Natural killer cell (primary cell): Measurements from ENCODE around the gene FREM1. TPM values are rescaled to one million over a fixed set of nuclear protein-coding genes. Genes with fewer than 3 reads are reported as not detected.

Source experiments
- ATAC-seq, 3 donors: fragments of 150-1000 bp in 2 of 3; fragments of 200-7000 bp in 1 of 3; cut with Tn5 transposase; 1 replicate in 1 of 3; 2 replicates in 2 of 3; pipeline ENCODE4 v1.10.0; 2021; ENCODE audit warnings: mild to moderate bottlenecking in 2 of 3, moderate library complexity in 2 of 3
- DNase-seq, 2 donors: peaks; one replicate each; pipeline versions ENCODE4 v3.0.0 to v3.0.0-alpha.2; 2013 to 2021; ENCODE audit warnings: mixed read lengths in 1 of 2
- H3K27ac ChIP-seq: one replicate; pipeline ENCODE4 v1.5.1; 2013; ENCODE audit warnings: mild to moderate bottlenecking, low read length
- H3K27me3 ChIP-seq: one replicate; pipeline ENCODE4 v1.6.1; 2013; ENCODE audit warnings: low read length; ENCODE audit not compliant: control insufficient read depth, insufficient read depth
- H3K36me3 ChIP-seq: one replicate; pipeline ENCODE4 v1.6.1; 2013; ENCODE audit warnings: low read length; ENCODE audit not compliant: control insufficient read depth, insufficient read depth
- H3K4me1 ChIP-seq: one replicate; pipeline ENCODE4 v1.6.1; 2013; ENCODE audit warnings: low read length; ENCODE audit not compliant: control insufficient read depth, insufficient read depth
- H3K4me3 ChIP-seq: one replicate; pipeline ENCODE4 v1.5.1; 2013; ENCODE audit warnings: low read length
- H3K9me3 ChIP-seq: one replicate; pipeline ENCODE4 v1.6.1; 2013; ENCODE audit warnings: low read length; ENCODE audit not compliant: control insufficient read depth, insufficient read depth
- H3K27ac Mint-ChIP-seq, 2 donors: one replicate each; pipeline ENCODE4 v1.8.0; 2022; ENCODE audit warnings: mild to moderate bottlenecking in 2 of 2, mixed read lengths in 2 of 2, moderate library complexity in 1 of 2
- H3K27me3 Mint-ChIP-seq, 2 donors: one replicate each; pipeline ENCODE4 v1.8.0; 2022; ENCODE audit warnings: low read depth in 2 of 2, mixed read lengths in 2 of 2
- H3K36me3 Mint-ChIP-seq: one replicate; pipeline ENCODE4 v1.8.0; 2022; ENCODE audit warnings: mixed read lengths
- H3K4me1 Mint-ChIP-seq, 2 donors: one replicate each; pipeline ENCODE4 v1.8.0; 2022; ENCODE audit warnings: mixed read lengths in 2 of 2
- H3K4me3 Mint-ChIP-seq: one replicate; pipeline ENCODE4 v1.8.0; 2022; ENCODE audit warnings: mild to moderate bottlenecking, moderate library complexity, mixed read lengths
- H3K9me3 Mint-ChIP-seq, 2 donors: one replicate each; pipeline ENCODE4 v1.8.0; 2022; ENCODE audit warnings: mixed read lengths in 2 of 2
- CTCF ChIP-seq: fragments of 200-600 bp; IDR thresholded peaks from one replicate; pipeline ENCODE4 v1.8.0; 2022; ENCODE audit warnings: antibody characterized with exemption
- WGBS: methylation state at CpG from one replicate; pipeline ENCODE4 v1.1.7; 2013; ENCODE audit warnings: missing lambda C conversion rate; ENCODE audit not compliant: insufficient coverage; 5-methylcytosine and 5-hydroxymethylcytosine counted together
- intact Hi-C: fragments of 100-400 bp; cut with micrococcal nuclease; formaldehyde crosslinking; loops from one replicate; pipeline ENCODE4 v1.14.2; 2022
- total RNA-seq, 4 donors: library from RNA; stranded (reverse); fragments of 120-200 nt in 1 of 4; gene quantifications; one replicate each; pipeline versions ENCODE4 v1.2.3 to v1.2.4, GENCODE V29; 2013 to 2022

Gene FREM1
- total RNA-seq, 3 donors from 2014 or later (not counting 1 experiment from before 2014, with no cell fraction given) = 0.05 TPM; not detected in 2

DNA sequence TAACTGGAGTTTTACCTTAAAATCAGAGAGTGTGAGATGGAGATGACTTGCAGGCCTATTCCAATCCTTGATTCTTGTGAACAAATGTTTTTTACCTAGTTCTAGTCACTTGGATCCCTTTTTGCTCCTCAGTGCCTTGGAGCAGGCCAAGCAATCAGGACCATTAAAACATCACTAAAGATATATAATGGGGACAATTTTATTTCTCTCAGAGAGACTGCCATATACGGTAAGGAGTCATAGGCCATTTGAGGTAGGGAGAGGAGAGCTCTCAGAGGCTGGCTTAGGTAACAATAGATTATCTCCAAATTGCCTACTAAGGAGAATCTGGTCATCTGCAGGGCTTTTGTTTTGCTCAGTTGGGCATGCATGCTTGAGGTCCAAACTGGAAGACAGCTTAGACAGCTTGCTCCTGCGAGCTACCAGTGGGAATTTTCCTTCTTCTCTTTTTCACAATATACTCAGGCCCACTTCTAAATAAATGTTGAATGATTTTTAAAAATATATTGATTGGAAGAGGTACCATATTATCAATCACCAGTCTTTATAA lies 44.0 kb downstream of the FREM1 start:
- peaks cover 0 to 4% of the 10 kb centered on the region in 2 donors for H3K9me3 Mint-ChIP-seq
- H3K27ac Mint-ChIP-seq = no peak overlapping the region
- no peaks in the 10 kb centered on the region for H3K27me3 Mint-ChIP-seq
- 100% methylated on average over 1 of the region's 2 CpGs for WGBS
- Histone ChIP-seq H3K9me3 (peaks cover 2% of the 10 kb centered on the region), H3K36me3 (no peaks in the 10 kb centered on the region), H3K4me1 (no peaks in the 10 kb centered on the region), H3K4me3 (no peak overlapping the region), H3K27me3 (no peaks in the 10 kb centered on the region), H3K27ac (no peak overlapping the region)
- H3K36me3 Mint-ChIP-seq = no peaks in the 10 kb centered on the region
- intact Hi-C loops = no loop called here
- ATAC-seq = no peak
- no peaks in the 10 kb centered on the region for H3K4me1 Mint-ChIP-seq
- no peak for DNase-seq
- no peak for TF ChIP-seq CTCF
- H3K4me3 Mint-ChIP-seq = no peak overlapping the region

DNA sequence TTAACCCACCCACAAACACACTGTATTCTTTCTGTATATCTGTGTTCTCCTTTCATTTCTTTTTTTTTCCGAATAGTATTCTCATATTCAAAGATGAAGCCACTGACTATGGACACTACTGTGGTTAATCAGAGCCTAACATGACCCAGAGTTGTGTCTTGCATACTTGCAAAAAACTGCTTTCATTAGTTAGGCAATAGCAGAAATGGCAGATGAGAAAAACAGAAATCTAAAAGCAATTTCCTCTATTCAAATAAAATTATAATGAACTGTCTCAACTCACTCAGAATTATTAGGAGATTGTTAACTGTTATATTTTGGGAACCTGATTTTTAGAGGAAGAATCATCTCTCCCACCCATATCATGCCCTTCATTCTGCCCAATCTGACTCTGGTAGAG lies 45.9 kb downstream of the FREM1 start:
- no peak for TF ChIP-seq CTCF
- Mint-ChIP-seq H3K9me3 (peaks cover 0 to 4% of the 10 kb centered on the region in 2 donors), H3K36me3 (no peaks in the 10 kb centered on the region), H3K4me3 (no peak overlapping the region), H3K27ac (no peak overlapping the region), H3K4me1 (no peaks in the 10 kb centered on the region), H3K27me3 (no peaks in the 10 kb centered on the region)
- 95% methylated on average over 1 of the region's 1 CpG for WGBS
- no peaks in the 10 kb centered on the region for H3K27me3 ChIP-seq
- H3K9me3 ChIP-seq = peaks cover 2% of the 10 kb centered on the region
- H3K4me3 ChIP-seq = no peak overlapping the region
- ATAC-seq (no peak), DNase-seq (no peak)
- H3K36me3 ChIP-seq = no peaks in the 10 kb centered on the region
- no peak overlapping the region for H3K27ac ChIP-seq
- intact Hi-C loops = no loop called here
- H3K4me1 ChIP-seq = no peaks in the 10 kb centered on the region

- peaks cover 0 to 4% of the 10 kb centered on the region in 2 donors for H3K9me3 Mint-ChIP-seq
- no peak for TF ChIP-seq CTCF
- H3K4me3 Mint-ChIP-seq = no peak overlapping the region
- intact Hi-C loops = no loop called here
- no peak overlapping the region for H3K27ac ChIP-seq
- H3K27me3 Mint-ChIP-seq = no peaks in the 10 kb centered on the region
- H3K27me3 ChIP-seq = no peaks in the 10 kb centered on the region
- no peaks in the 10 kb centered on the region for H3K36me3 Mint-ChIP-seq
- no peaks in the 10 kb centered on the region for H3K36me3 ChIP-seq
- no peaks in the 10 kb centered on the region for H3K4me1 ChIP-seq
- WGBS = 94% methylated on average over 3 of the region's 3 CpGs
- H3K9me3 ChIP-seq = no peaks in the 10 kb centered on the region
- H3K4me3 ChIP-seq = no peak overlapping the region
- no peaks in the 10 kb centered on the region for H3K4me1 Mint-ChIP-seq
- DNase-seq = no peak
- no peak for ATAC-seq
- no peak overlapping the region for H3K27ac Mint-ChIP-seq
These were observed 46.8 kb downstream of the FREM1 start for GRCh38 chr9:14863402-14863801.
